Panc1 (cell line): ENCODE data around the gene ITIH6. TPM values are rescaled to one million over a fixed set of nuclear protein-coding genes. Genes with fewer than 3 reads are reported as not detected.

ENCODE experiments used
- ATAC-seq: fragments of 200-7000 bp; cut with Tn5 transposase; 2 replicates; pipeline ENCODE4 v1.9.1; 2020; ENCODE audit warnings: mild to moderate bottlenecking, moderate library complexity
- BruUV-seq: library from RNA; stranded (reverse); fragments of 400-500 nt; replicated peaks from 2 replicates; lab custom pipeline; 2021; lab: Mats Ljungman, UMichigan
- CTCF ChIA-PET: fragments of 300-600 bp; sonication (Branson Sonifier 250); formaldehyde crosslinking; loops from one replicate; lab custom pipeline; 2022; ENCODE audit warnings: antibody characterized with exemption; lab: Charles Lee
- POLR2A ChIA-PET: fragments of 300-600 bp; sonication (Branson Sonifier 250); formaldehyde crosslinking; loops from one replicate; lab custom pipeline; 2022; ENCODE audit warnings: antibody characterized with exemption; lab: Charles Lee
- DNase-seq: peaks from one replicate; pipeline ENCODE4 v3.0.0-alpha.2; 2010; ENCODE audit warnings: low read depth, low spot score
- H3K27ac ChIP-seq: 2 replicates; pipeline ENCODE4 v1.5.1; 2011; ENCODE audit warnings: mild to moderate bottlenecking, low read length, inconsistent platforms
- H3K27me3 ChIP-seq: fragments of 200-500 bp; sonication (Bioruptor generic); 2 replicates; pipeline ENCODE4 v1.6.0; 2014; ENCODE audit warnings: low read length, inconsistent platforms; ENCODE audit not compliant: control insufficient read depth, insufficient read depth
- H3K36me3 ChIP-seq: fragments of 200-500 bp; sonication (Bioruptor generic); 2 replicates; pipeline ENCODE4 v1.5.1; 2014; ENCODE audit warnings: inconsistent platforms, mild to moderate bottlenecking, low read length, moderate library complexity; ENCODE audit not compliant: control insufficient read depth, insufficient read depth
- H3K4me1 ChIP-seq: 2 replicates; pipeline ENCODE4 v1.5.1; 2011; ENCODE audit warnings: inconsistent platforms, mild to moderate bottlenecking, low read length, moderate library complexity; ENCODE audit not compliant: control insufficient read depth, insufficient read depth
- H3K4me3 ChIP-seq, 2 experiments: 2 replicates each; pipeline ENCODE4 v1.5.1; 2011 to 2012; ENCODE audit warnings: low read depth in 2 of 2, low read length in 2 of 2, mild to moderate bottlenecking in 2 of 2, inconsistent platforms in 1 of 2, moderate library complexity in 1 of 2
- H3K9me3 ChIP-seq: fragments of 200-500 bp; sonication (Bioruptor generic); 2 replicates; pipeline ENCODE4 v1.5.1; 2014; ENCODE audit warnings: low read depth, mild to moderate bottlenecking, inconsistent platforms, low read length, moderate library complexity; ENCODE audit not compliant: control insufficient read depth, insufficient read depth
- POLR2AphosphoS5 ChIP-seq: IDR thresholded peaks from 2 replicates; pipeline ENCODE4 v1.6.1; 2012; ENCODE audit warnings: mild to moderate bottlenecking, low read depth, low read length, moderate library complexity
- SIN3A ChIP-seq: IDR thresholded peaks from 2 replicates; pipeline ENCODE4 v1.6.1; 2012; ENCODE audit warnings: low read depth, mild to moderate bottlenecking, low read length, moderate library complexity, borderline replicate concordance; ENCODE audit not compliant: insufficient read depth
- TCF7L2 ChIP-seq: IDR thresholded peaks from 2 replicates; pipeline ENCODE4 v1.6.1; 2011; ENCODE audit warnings: mild to moderate bottlenecking, low read depth, low read length, inconsistent platforms
- in situ Hi-C: cut with HindIII; loops from 2 replicates; pipeline ENCODE4 v1.10.0; 2016; ENCODE audit warnings: low sequenced_read_pairs, low pct_unique_long_range_greater_than_20kb
- intact Hi-C: fragments of 100-400 bp; cut with micrococcal nuclease; formaldehyde crosslinking; loops from one replicate; pipeline ENCODE4 v1.10.0; 2022; ENCODE audit not compliant: unreplicated experiment
- total RNA-seq: library from RNA; stranded (reverse); gene quantifications from one replicate; pipeline ENCODE4 v1.2.1, GENCODE V29; 2021; ENCODE audit not compliant: unreplicated experiment
- TF ChIP-seq, protein P1 (sequence below): fragments of 450-650 bp; IDR thresholded peaks from 2 replicates; pipeline ENCODE4 v1.5.1; 2017; ENCODE audit warnings: mild to moderate bottlenecking
- TF ChIP-seq, protein P2 (sequence below), 2 experiments: IDR thresholded peaks; 2 replicates each; pipeline ENCODE4 v1.6.1; 2011 to 2012; ENCODE audit warnings: low read depth in 2 of 2, control low read depth in 1 of 2, low read length in 1 of 2, mild to moderate bottlenecking in 1 of 2, moderate library complexity in 1 of 2; ENCODE audit not compliant: insufficient read depth in 1 of 2

ITIH6 gene
- total RNA-seq, 1 experiment from 2014 or later = not detected

DNA sequence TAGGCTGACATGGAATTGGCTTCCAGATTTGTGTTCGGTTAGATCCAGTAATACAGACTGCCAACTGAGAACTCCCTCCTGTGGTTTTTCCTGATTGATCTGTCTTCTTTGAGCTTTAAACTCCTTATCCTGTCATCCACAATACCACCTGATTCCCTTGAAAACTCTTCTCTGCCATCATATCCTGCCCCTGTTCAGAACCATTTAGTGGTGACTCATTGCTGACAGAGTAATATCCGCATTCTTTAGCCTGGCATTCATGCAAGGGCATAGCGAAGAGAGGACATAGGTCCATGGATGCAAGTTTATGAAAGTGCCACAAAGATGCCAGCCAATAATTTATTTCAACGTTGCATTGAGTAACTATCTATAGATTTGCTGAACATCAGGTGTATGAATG is 76.6 kb downstream of the ITIH6 start:
- intact Hi-C loops = no loop called here
- Histone ChIP-seq H3K4me3 (no peak overlapping the region), H3K27ac (no peak overlapping the region), H3K27me3 (no peaks in the 10 kb centered on the region), H3K9me3 (no peaks in the 10 kb centered on the region), H3K4me1 (no peaks in the 10 kb centered on the region), H3K36me3 (no peaks in the 10 kb centered on the region)
- no peak for ATAC-seq
- BruUV-seq = no TSS peak
- TF ChIP-seq TCF7L2 = no peak
- TF ChIP-seq POLR2AphosphoS5 = no peak
- no peak for TF ChIP-seq SIN3A
- TF ChIP-seq, protein P1, sequence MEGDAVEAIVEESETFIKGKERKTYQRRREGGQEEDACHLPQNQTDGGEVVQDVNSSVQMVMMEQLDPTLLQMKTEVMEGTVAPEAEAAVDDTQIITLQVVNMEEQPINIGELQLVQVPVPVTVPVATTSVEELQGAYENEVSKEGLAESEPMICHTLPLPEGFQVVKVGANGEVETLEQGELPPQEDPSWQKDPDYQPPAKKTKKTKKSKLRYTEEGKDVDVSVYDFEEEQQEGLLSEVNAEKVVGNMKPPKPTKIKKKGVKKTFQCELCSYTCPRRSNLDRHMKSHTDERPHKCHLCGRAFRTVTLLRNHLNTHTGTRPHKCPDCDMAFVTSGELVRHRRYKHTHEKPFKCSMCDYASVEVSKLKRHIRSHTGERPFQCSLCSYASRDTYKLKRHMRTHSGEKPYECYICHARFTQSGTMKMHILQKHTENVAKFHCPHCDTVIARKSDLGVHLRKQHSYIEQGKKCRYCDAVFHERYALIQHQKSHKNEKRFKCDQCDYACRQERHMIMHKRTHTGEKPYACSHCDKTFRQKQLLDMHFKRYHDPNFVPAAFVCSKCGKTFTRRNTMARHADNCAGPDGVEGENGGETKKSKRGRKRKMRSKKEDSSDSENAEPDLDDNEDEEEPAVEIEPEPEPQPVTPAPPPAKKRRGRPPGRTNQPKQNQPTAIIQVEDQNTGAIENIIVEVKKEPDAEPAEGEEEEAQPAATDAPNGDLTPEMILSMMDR = no peak
- TF ChIP-seq, protein P2, sequence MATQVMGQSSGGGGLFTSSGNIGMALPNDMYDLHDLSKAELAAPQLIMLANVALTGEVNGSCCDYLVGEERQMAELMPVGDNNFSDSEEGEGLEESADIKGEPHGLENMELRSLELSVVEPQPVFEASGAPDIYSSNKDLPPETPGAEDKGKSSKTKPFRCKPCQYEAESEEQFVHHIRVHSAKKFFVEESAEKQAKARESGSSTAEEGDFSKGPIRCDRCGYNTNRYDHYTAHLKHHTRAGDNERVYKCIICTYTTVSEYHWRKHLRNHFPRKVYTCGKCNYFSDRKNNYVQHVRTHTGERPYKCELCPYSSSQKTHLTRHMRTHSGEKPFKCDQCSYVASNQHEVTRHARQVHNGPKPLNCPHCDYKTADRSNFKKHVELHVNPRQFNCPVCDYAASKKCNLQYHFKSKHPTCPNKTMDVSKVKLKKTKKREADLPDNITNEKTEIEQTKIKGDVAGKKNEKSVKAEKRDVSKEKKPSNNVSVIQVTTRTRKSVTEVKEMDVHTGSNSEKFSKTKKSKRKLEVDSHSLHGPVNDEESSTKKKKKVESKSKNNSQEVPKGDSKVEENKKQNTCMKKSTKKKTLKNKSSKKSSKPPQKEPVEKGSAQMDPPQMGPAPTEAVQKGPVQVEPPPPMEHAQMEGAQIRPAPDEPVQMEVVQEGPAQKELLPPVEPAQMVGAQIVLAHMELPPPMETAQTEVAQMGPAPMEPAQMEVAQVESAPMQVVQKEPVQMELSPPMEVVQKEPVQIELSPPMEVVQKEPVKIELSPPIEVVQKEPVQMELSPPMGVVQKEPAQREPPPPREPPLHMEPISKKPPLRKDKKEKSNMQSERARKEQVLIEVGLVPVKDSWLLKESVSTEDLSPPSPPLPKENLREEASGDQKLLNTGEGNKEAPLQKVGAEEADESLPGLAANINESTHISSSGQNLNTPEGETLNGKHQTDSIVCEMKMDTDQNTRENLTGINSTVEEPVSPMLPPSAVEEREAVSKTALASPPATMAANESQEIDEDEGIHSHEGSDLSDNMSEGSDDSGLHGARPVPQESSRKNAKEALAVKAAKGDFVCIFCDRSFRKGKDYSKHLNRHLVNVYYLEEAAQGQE (IDR thresholded peaks at IDR 0.05; ENCODE audit: insufficient read depth in 1 of 2, low read depth in 2 of 2, low read length in 1 of 2) = no peak
- ChIA-PET CTCF (no interaction called here), POLR2A (no interaction called here)
- DNase-seq = peak; percentile 12
- in situ Hi-C loops = no loop called here

DNA sequence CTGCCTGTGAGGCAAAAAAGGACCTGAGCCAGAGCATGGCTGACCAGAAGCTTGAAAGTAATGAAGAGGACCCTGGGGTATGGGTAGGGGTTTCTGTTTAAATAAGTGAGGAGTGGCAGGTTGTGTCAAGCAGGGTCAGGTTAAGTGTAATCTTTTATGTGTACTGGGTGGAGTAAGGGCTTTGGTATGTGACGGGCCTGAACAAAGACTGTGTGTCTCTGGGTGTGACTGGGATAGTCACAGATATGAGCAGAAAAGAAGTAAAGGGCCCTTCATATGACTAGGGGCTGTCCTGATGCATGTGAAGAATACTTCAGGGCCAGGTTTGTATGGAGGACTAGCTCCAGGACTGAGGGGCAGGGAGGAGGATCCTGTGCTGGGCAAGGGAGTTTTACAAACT is 82.4 kb downstream of the ITIH6 start:
- intact Hi-C loops (no loop called here), in situ Hi-C loops (no loop called here)
- Histone ChIP-seq H3K27ac (no peak overlapping the region), H3K36me3 (no peaks in the 10 kb centered on the region), H3K27me3 (no peaks in the 10 kb centered on the region), H3K9me3 (no peaks in the 10 kb centered on the region), H3K4me3 (no peak overlapping the region), H3K4me1 (no peaks in the 10 kb centered on the region)
- DNase-seq = no peak
- CTCF ChIA-PET = interaction anchor here (0.6 kb wide), 1 partner anchor 76 kb away, joined by 5 read pairs; no protein-coding TSS in a partner anchor
- ATAC-seq = no peak
- BruUV-seq = no TSS peak
- POLR2A ChIA-PET = no interaction called here
- TF ChIP-seq, protein P1 = no peak
- TF ChIP-seq, protein P2 (IDR thresholded peaks at IDR 0.05; ENCODE audit: insufficient read depth in 1 of 2, low read depth in 2 of 2, low read length in 1 of 2) = no peak
- TF ChIP-seq TCF7L2 (no peak), POLR2AphosphoS5 (no peak), SIN3A (no peak)
